C1 segment of cervical spinal cord (tissue), 14 donors: ENCODE measurements around the gene DDAH2.

ENCODE experiments used
- DNase-seq, 14 donors: peaks; one replicate each; lab custom pipeline; 2025; lab: John Stamatoyannopoulos, UW

The DDAH2 gene

GRCh38 chr6:31761343-31761742, 32.2 kb upstream of the DDAH2 start:
- DNase-seq = no peak

DNA sequence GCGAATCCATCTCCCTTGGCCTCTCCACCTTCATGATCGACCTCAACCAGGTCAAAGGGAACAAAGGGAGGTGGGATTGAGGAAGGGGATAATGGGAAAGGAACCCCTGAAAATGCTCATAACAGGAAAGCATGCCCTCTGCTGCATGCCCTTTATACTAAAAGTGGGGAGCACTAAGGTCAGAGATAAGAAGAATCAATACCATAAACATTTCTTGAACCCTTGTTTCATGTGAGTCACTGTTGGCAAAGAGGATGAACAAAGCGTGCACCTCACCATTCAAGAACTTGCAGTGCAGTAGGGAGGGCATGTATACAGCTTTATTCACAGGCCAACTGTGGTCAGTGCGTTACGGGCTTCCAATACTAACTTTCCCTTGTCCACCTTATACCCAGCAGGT, 31.7 kb upstream of the DDAH2 start:
- no peak for DNase-seq

- no peak for DNase-seq
Measured at GRCh38 chr6:31758281-31758680, 29.2 kb upstream of the DDAH2 start.

DNA sequence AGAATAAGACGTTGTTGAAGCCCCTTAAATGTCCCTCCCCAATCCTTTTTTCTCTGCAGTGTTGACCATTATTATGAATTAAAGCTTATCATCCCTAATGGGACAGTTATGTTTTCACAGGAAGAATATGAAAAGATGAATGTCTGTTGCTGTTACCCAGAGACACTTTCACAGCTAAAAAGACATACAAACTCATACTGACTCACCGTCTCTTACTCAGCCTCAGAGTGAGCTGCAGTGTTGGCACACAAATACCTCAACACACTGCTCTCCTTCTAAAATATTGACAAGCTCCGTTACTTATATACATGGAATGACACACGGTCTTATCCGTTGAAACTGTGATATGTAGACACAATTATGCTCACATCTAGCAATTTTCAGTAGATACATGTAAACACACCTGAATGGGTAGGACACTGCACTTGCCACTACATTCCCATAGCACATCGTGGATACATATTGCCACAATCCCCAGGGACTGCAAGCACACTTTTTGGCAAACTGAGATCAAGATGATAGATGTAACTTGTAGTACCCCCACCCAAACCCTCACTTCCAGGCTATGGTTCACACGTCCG, 23.7 kb upstream of the DDAH2 start:
- no peak for DNase-seq

- DNase-seq = no peak
Measured at GRCh38 chr6:31750411-31751022, 21.4 kb upstream of the DDAH2 start.

DNA sequence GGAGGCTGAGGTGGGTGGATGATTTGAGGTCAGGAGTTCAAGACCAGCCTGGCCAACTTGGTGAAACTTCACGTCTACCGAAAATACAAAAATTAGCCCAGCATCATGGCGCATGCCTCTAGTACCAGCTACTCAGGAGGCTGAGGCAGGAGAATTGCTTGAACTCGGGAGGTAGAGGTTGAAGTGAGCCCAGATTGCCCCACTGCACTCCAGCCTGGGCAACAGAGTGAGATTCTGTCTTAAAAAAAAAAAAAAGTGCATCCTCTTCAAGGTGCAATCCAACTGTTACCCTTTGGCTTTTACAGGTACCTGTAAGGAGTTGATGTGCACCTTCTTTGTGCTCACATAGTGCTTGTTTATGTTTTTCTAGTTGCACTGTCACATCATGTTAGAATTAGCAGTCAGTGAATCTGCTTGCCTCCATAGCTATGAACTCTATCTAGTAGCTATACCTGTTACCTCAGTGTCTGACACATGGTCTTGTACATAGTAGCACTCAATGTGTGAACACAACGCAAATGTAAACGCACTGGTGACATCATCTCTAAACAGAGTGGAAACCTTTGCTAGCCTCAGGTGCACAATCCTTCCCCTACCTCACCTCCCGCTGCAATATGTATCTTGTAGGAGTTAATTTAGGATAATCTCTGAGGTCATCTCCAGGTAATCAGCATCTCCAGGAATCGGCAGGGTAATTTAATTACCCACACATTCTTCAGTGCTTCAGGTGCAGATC, 20.4 kb upstream of the DDAH2 start:
- no peak for DNase-seq

- no peak for DNase-seq
Measured at GRCh38 chr6:31744422-31744821, 15.3 kb upstream of the DDAH2 start.

DNA sequence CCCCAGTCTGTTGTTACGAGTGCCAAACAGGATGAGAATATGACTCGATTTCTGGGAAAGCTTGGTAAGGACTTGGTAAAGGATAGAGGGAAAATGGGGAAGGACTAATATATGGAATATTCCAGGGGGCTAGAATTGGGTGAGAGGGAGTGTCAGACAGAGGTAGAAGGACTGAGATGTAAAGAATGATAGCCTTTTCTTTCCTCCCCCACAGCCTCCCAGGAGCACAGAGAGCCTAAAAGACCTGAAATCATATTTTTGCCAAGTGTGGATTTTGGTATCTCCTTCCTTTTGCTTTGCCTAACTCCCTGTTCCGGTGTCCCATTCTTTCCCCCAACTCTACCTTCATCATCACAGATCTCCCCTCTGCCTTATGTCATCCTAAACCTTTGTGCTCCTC, 13.8 kb upstream of the DDAH2 start:
- no peak for DNase-seq

DNA sequence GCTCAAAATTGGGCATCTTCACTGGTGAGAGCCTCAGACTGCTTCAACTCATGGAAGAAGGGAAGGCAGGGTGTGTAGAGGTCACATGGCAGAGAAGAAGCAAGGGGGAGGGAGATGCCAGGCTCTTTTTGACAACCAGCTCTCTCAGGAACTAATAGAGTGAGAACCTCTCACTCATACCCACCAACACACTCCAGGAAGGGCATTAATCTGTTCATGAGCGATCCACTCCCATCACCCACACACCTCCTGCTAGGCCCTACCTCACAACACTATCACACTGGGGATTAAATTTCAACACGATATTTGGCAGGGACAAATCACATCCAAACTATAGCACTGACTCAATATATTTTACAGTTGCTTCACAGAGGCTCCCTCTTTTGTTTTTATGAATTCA, 12.7 kb upstream of the DDAH2 start:
- DNase-seq = no peak

DNA sequence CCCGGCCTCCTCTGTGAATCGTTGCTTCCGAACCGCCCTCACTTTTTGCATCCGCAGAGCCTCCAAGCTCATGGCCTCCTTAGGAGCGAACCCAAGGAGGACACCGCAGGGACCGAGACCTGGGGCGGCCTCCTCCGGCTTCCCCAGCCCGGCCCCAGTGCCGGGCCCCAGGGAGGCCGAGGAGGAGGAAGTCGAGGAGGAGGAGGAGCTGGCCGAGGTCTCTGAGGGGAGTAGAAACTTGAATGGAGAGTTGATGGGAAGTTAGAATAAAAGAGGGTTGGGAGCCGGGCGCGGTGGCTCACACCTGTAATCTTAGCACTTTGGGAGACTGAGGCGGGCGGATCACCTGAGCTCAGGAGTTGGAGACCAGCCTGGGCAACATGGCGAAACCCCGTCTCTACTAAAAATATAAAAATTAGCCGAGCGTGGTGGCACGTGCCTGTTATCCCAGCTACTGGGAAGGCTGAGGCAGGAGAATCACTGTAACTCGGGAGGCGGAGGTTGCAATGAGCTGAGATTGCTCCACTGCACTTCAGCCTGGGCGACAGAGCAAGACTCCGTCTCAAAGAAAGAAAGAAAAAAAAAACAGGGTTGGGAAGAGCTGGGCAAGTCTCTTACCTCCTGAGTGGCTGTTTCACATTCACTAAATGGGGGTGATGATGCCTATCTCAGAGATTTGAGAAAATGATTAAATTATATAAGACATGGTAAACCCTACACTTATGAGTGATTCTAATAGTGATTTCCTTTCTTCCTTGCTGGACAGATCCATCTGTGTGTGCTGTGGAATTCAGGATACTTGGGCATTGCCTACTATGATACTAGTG, 11.5 kb upstream of the DDAH2 start:
- DNase-seq = peak in 2 of 14 donors; percentile 21 to 46

GRCh38 chr6:31739639-31740396, 10.7 kb upstream of the DDAH2 start, which contains the start of gene MSH5:
TSS of gene MSH5 (plus strand) at chr6:31740005. CDS start at chr6:31740467, 462 bp downstream.
- DNase-seq = peak; percentile 49 to 97 (median 94)

GRCh38 chr6:31737991-31738979, 9.2 kb upstream of the DDAH2 start:
- peak in 5 of 14 donors; percentile 23 to 47 (median 33) for DNase-seq

GRCh38 chr6:31737315-31737990, 8.4 kb upstream of the DDAH2 start:
- no peak for DNase-seq

DNA sequence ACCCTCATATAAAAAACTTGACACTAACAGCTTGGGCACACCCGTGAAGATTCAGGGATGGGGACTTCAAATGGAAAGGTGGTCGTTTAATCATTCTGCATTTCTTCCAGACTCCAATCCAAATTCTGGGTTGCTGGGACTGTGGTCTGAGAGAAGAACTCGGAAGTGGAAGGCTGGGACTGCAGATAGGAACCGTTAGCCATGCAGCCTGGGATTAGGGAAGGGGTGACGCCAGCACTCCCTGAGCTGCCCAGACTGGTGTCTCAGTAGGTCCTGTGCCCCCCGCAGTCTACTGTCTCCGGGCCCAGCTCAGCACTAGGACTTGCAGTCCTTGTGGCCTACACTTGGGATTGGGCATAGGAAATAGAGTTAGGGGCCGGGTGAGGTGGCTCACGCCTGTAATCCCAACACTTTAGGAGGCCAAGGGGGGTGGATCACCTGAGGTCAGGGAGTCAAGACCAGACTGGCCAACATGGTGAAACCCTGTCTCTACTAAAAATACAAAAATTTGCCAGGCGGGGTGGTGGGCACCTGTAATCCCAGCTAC, 7.7 kb upstream of the DDAH2 start:
- no peak for DNase-seq

DNA sequence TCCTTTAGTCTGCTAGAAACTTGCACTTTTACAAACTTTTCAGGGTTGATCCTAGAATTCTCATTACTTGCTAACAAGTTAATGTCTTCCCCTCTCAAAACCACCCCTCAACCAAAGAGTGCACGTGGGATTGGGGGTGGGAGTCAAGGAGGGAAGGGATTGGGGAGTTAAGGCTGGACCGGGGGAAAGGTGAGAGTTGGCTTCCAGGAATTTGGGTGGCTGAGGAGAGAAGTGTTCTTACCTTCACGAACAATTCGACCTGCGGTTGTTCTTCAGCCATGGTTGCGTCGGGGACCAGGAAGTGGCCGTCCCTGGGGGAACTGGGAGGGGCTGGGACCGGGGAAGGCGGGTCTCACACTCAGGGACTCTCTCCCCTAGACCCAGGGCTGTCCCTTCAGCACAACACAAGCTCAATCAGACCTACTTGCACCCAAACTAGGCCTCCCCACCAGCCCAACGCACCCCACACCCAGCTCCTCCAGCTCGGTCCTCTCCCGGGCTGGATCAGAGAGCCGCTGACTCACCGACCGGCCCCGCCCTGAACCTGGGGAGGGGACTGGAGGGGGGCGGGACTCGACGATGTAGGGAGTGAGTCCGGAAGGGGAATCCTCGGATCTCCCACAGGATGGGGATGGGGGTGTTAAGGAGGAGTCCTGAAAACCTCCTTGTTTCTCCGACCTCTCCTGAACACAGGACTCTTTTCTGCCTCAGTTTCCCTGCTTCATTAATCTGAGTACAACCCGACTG, 7.1 kb upstream of the DDAH2 start, which contains the start of gene CLIC1:
Gene CLIC1 (minus strand): TSS at position 510 of the 747 bp plus-strand sequence. CDS start 230 bp downstream, at position 280.
- peak in 8 of 14 donors; percentile 30 to 74 (median 48) for DNase-seq

DNA sequence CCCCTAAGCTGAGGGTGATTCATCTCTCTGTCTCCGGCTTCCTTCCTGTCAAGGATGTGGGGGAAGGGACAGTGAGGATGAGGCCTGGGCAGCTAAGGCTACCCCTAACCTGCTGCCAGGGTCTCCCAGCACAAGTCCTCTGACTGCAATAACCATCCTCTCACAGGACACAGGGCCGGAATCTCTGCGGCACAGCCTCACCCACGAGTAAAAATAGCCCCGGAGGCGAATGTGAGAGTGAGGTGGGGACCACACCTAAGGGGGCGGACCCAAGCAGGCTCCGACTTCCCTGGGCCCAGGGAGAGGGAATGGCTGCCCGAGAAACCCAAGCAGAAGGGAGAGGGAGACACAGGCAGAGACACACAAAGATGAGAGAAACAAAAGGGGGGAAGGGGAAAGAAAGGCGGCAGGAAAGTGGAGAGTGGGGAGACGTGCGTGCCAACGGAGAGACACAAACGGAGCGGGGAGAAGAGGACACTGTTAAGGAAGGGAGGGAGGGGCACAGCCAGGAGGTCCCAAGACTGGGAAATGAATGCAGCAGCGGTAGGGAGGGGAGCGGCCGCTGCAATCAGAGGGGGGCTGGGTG, 5.8 kb upstream of the DDAH2 start:
- DNase-seq = peak in 3 of 14 donors; percentile 21 to 49 (median 29)

DNA sequence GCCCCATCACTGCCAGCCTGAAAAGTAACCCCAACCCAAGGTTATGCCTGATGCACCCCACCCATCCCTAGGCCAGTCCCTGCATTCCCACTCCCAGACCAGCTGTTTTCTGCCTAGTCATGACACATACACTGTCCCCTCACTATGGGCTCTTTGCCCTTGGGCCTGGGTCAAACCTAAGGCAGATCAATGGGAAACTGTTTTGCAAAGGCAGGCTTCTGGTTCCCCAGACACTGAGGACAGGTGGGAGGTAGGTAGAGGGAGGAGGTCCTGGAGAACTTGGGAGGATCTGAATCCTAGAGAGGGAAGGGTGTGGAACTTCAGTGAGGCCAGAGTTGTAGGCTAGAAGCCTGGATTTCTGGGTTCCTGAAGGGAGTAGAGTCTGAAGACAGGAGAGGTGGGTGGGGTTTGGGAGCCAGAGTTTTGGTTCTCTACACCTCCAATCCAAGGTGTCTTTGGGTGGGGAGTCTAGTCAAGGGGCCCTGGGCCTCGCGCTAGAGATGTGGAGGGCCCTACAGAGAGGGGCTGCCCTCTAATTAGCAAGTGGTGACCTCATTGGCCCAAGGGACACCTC, 5.2 kb upstream of the DDAH2 start:
- DNase-seq = no peak
